ENCODE data around the gene PHYHIPL.

Gene PHYHIPL

GRCh38 chr10:59265141-59265540 lies 88.7 kb downstream of the PHYHIPL start:
- no peak for DNase-seq

DNA sequence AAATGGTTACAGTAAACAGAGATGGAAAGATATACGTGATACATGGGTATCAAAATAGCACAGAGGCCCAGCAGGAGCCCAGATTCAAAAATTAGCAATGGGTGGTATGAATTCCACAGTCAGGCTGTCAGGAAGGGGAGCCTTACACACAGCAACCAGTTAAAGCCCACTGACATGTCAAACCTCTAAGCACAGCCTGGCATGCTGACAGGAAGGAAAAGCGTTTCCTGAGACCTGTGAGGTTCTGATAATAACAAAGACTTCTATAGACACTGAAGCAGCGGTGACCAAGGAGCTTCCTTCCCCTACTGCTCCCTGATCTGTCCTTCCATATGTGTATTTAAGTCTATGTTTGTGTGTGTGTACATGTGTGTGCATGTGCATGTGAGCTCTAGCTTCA lies 89.9 kb downstream of the PHYHIPL start:
- DNase-seq: no peak

DNA sequence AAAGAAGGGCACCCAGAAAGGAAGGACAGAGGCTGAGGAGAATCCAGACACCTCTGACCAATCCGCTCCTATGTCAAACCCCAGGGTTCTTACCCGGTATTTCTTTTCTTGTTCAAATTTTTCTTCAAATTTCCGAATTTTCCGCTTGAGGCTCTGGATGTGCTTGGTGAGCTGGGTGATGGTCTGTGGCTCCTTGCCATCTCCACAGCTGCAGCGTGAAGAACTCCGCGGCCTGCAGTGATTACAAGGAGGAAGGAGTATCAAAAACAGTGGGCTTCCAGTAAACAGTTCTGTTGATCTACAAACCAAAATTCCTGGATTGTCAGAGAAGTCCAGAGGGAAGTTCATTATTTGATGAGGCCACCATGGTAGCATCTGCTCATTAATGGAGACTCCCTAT lies 92.0 kb downstream of the PHYHIPL start:
- no peak for DNase-seq

DNA sequence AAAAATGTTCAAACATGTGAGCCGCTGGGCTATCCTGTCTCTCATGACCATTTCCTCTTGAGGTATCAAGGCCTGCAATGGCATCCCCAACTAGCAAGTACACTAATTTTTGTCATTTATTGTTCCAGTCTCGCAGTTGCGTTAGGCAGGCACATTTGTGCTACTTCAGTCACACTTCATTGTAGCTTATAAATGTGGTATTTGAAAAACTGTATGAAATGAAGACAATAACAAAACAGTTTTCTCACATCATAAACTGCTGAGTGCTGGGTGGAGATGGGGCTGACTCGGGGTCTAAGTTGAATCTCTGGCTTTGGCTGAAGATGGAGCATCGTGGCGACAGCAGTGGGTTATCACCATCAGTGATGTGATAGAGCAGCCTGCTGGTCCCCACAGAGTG lies 93.2 kb downstream of the PHYHIPL start:
- DNase-seq: no peak

GRCh38 chr10:59270492-59270891 lies 94.0 kb downstream of the PHYHIPL start:
- DNase-seq: no peak

- no peak for DNase-seq
Observed at GRCh38 chr10:59271160-59271559, 94.7 kb downstream of the PHYHIPL start.

DNA sequence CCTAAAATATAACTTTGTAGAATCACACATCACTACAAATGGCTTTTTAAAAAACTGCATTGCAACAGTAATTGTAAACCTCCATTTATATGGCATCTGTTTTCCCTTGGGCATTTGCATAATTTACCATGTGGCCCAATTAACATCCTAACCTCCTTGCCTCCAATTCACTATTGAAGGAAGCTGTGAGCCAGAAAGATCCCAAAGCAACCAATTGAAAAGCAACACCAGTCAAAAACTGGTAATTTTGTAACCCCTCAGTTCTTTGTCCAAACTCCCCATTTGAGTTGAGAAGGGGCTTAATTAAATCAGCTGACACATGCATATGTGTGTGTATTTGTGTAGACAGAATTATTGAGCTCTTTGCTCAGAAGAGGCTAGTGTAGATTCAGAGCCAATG lies 95.6 kb downstream of the PHYHIPL start:
- no peak for DNase-seq

- no peak for DNase-seq
Observed at GRCh38 chr10:59273445-59273844, 97.0 kb downstream of the PHYHIPL start.

- no peak for DNase-seq
Observed at GRCh38 chr10:59276133-59276532, 99.7 kb downstream of the PHYHIPL start.

DNA sequence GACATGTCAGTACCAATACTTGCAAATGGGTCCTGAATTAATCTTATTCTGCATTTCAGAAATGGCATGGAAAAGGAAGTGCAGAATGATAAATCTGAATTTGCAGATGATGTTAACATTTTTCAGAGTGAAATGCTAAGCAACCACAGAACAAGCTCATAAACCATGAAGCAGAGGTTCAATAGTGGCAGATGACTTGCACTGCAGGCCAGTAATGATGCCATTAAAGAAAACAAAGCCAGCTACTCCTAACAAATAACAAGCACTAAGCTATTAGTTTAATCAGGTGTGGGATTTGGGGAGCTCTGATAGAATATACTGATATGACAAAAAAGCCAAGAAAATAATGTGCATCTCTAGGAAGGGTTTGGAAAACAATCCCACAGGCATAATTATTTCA lies 100.5 kb downstream of the PHYHIPL start:
- DNase-seq: no peak

DNA sequence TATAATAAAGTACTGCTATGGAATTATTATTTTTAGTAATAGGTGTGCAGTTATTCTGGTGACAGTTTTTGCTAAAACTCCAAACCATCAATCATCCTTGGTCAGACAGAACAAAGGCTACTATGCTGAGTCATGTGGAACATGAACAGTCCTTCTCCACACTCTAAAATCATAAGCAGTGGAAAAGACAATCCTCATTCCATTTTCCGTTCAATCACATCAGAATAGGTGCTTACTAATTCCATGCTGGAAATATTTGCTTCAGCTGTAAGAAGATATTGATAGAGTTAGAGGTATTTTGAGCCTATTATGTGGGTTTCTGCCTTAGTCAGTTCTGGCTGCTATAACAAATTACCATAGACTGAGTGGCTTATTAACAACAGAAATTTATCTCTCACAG lies 103.0 kb downstream of the PHYHIPL start:
- DNase-seq: no peak

- no peak for DNase-seq
Observed at GRCh38 chr10:59279991-59280505, 103.6 kb downstream of the PHYHIPL start.

GRCh38 chr10:59281861-59282260 lies 105.4 kb downstream of the PHYHIPL start:
- no peak for DNase-seq

DNA sequence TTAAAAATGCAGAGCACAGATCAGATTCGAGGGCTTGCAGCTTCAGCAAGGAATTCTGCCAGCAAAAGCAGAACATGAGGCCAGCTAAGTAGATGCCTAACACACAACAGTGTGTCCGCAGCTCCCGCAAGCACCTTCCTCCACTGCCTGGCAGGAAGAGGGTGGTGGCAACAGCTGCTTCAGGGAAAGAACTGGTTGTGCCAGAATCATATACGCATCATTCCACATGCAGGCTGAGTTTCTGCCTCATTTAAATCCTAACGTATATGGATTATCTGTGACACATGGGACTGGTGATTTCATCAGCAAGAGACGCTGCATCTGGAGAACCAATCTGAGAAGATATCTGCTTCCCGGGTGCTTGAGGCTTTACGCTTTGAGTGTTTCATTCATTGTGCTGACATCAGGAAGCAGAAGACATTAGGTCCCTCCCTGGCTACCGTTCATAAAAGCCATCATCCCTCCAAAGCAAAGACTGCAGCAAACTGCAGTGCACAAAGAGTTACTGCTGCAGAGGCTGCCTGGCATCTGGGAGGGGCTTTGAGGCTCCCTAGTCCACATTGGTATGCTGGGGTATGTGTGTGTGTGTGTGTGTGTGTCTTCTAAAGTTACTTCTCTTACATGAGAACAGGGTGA lies 107.1 kb downstream of the PHYHIPL start:
- DNase-seq: no peak

GRCh38 chr10:59284118-59284975 lies 107.9 kb downstream of the PHYHIPL start:
- no peak for DNase-seq

- DNase-seq: no peak
Observed at GRCh38 chr10:59285073-59285472, 108.6 kb downstream of the PHYHIPL start.

DNA sequence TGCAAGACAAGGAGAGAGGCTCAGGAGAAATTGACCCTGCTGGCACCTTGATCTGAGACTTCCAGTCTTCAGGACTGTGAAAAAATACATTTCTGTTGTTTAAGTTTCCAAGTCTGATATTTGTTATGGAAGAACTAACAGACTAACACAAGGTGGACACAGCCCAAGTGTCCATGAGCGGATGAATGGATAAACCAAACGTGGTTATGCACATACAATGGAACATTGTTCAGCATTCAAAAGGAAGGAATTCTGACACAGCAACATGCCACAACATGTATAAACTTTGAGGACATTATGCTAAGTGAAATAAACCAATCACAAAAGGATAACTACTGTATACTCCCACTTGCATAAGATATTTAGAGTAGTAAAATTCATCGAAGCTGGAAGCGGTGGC lies 109.4 kb downstream of the PHYHIPL start:
- DNase-seq: no peak

GRCh38 chr10:59287587-59288255 lies 111.3 kb downstream of the PHYHIPL start:
- no peak for DNase-seq

GRCh38 chr10:59289853-59290252 lies 113.4 kb downstream of the PHYHIPL start:
- DNase-seq: no peak

DNA sequence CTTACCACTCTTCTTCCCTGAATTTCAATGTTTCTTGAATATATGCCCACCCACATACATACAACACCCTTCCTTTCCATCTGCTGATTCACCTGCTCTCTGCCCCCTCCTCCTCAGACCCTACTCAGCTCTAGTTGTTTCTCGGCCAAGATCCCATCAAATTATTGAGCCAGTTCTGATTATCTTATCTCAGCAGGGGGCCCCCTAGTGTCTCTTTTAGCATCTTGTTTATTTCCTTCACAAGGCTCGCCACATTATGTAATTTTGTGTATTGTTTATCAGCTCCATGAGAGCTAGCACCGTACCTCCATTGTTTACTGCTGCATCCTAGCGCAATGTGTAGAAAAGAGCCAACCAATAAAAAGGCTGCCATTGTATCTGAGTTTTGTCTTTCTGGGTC lies 114.0 kb downstream of the PHYHIPL start:
- DNase-seq: no peak
